K562 (cell line): Measurements from ENCODE around the gene LDB1. TPM values are rescaled to one million over a fixed set of nuclear protein-coding genes. Genes with fewer than 3 reads are reported as not detected.

ENCODE experiments used
- CHD4 ChIP-seq: fragments of 200-600 bp; sonication (generic); IDR thresholded peaks from 3 replicates; pipeline ENCODE4 v1.6.1; 2012; ENCODE audit warnings: low read depth, mild to moderate bottlenecking, mixed read lengths, low read length, inconsistent platforms; ENCODE audit not compliant: insufficient read depth, insufficient replicate concordance, poor library complexity, severe bottlenecking
- COPS2 ChIP-seq: fragments of 450-650 bp; conservative IDR thresholded peaks from 2 replicates; pipeline ENCODE4 v1.6.1; 2016; ENCODE audit warnings: mild to moderate bottlenecking, moderate library complexity
- CTBP1 ChIP-seq: fragments of 450-650 bp; IDR thresholded peaks from 2 replicates; pipeline ENCODE4 v1.6.1; 2016; ENCODE audit warnings: borderline replicate concordance
- E2F6 ChIP-seq, 2 experiments: IDR thresholded peaks; 2 replicates each; pipeline ENCODE4 v1.6.1; 2011; ENCODE audit warnings: borderline replicate concordance in 1 of 2, control low read depth in 1 of 2, low read depth in 1 of 2, low read length in 1 of 2, mild to moderate bottlenecking in 1 of 2, mixed read lengths in 1 of 2, moderate library complexity in 1 of 2; ENCODE audit not compliant: insufficient read depth in 1 of 2, insufficient read length in 1 of 2, poor library complexity in 1 of 2, severe bottlenecking in 1 of 2; ENCODE audit errors: extremely low read depth in 1 of 2
- ELK1 ChIP-seq: sonication (generic); formaldehyde crosslinking; IDR thresholded peaks from 2 replicates; pipeline ENCODE4 v1.8.1; 2022; ENCODE audit warnings: missing genetic modification reagents
- EP400 ChIP-seq: fragments of 450-650 bp; IDR thresholded peaks from 2 replicates; pipeline ENCODE4 v1.6.1; 2017; ENCODE audit warnings: antibody characterized with exemption, mild to moderate bottlenecking, moderate library complexity
- HDGF ChIP-seq: fragments of 450-650 bp; IDR thresholded peaks from 2 replicates; pipeline ENCODE4 v1.6.1; 2016
- HNRNPH1 ChIP-seq: fragments of 200-400 bp; formaldehyde crosslinking; optimal IDR thresholded peaks from 2 replicates; pipeline ENCODE3; 2017; ENCODE audit warnings: low read depth, mild to moderate bottlenecking, low read length, moderate library complexity
- HSF4 ChIP-seq: fragments of 250-450 bp; sonication (Bioruptor Pico); IDR thresholded peaks from 2 replicates; pipeline ENCODE4 v2.1.2; 2022; ENCODE audit warnings: mild to moderate bottlenecking, moderate library complexity, borderline replicate concordance
- L3MBTL2 ChIP-seq: fragments of 450-650 bp; IDR thresholded peaks from 2 replicates; pipeline ENCODE4 v1.6.1; 2016; ENCODE audit warnings: mild to moderate bottlenecking, moderate library complexity
- MNT ChIP-seq, 2 experiments: fragments of 450-650 bp; conservative IDR thresholded peaks; 2 replicates each; pipeline ENCODE4 v1.6.1; 2017; ENCODE audit warnings: mild to moderate bottlenecking in 2 of 2, moderate library complexity in 2 of 2
- RBBP5 ChIP-seq: fragments of 200-600 bp; sonication (generic); IDR thresholded peaks from 2 replicates; pipeline ENCODE4 v1.6.1; 2012; ENCODE audit warnings: borderline replicate concordance, mild to moderate bottlenecking, low read length, control low read depth, inconsistent platforms; ENCODE audit not compliant: insufficient read depth, poor library complexity, severe bottlenecking
- RBM14 ChIP-seq: fragments of 200-400 bp; formaldehyde crosslinking; IDR thresholded peaks from 2 replicates; pipeline ENCODE4 v1.6.1; 2018; ENCODE audit warnings: low read depth, mild to moderate bottlenecking, low read length, moderate library complexity, borderline replicate concordance; ENCODE audit not compliant: insufficient read depth
- RFX1 ChIP-seq: fragments of 450-650 bp; IDR thresholded peaks from 2 replicates; pipeline ENCODE4 v1.6.1; 2016; ENCODE audit warnings: mild to moderate bottlenecking, moderate library complexity
- ZFP36 ChIP-seq: fragments of 150-350 bp; IDR thresholded peaks from 2 replicates; pipeline ENCODE4 v1.6.1; 2018; ENCODE audit warnings: low read length, low read depth; ENCODE audit not compliant: partially characterized antibody
- ZNF212 ChIP-seq: fragments of 450-650 bp; formaldehyde crosslinking; IDR thresholded peaks from 2 replicates; pipeline ENCODE4 v1.4.0; 2020; ENCODE audit warnings: mild to moderate bottlenecking
- ZNF23 ChIP-seq: fragments of 250-450 bp; sonication (Bioruptor Pico); IDR thresholded peaks from 2 replicates; pipeline ENCODE4 v1.4.0; 2020; ENCODE audit warnings: mild to moderate bottlenecking
- ZNF655 ChIP-seq: fragments of 250-450 bp; sonication (Bioruptor Pico); IDR thresholded peaks from 2 replicates; pipeline ENCODE4 v1.5.0; 2021
- ZSCAN32 ChIP-seq: fragments of 450-650 bp; formaldehyde crosslinking; IDR thresholded peaks from 2 replicates; pipeline ENCODE4 v1.4.0; 2020; ENCODE audit warnings: mild to moderate bottlenecking, moderate library complexity
- polyA plus RNA-seq, 8 experiments: library from polyadenylated mRNA; depleted of rRNA in 4 of 8; stranded (reverse) in 5 of 8; unstranded in 3 of 8; fragments of >200 nt; fragmentation: Nextera tagmentation in 2 of 8; fragmentation: Illumina TruSeq in 1 of 8; extraction: Ambion mirVana in 2 of 8; extraction: Trizol in 1 of 8; gene quantifications; 2 replicates each; pipeline versions ENCODE4 v1.2.1 to v1.2.3, GENCODE V29; 2011 to 2014; ENCODE audit warnings: inconsistent platforms in 1 of 8, missing spikeins in 1 of 8
- total RNA-seq, 7 experiments: library from RNA; depleted of rRNA in 6 of 7; stranded (reverse); fragments of >200 nt in 6 of 7; fragmentation: Illumina TruSeq in 2 of 7; extraction: Trizol in 2 of 7; gene quantifications; 2 replicates each; pipeline versions ENCODE4 v1.2.1 to v1.2.3, GENCODE V29; 2011 to 2021; ENCODE audit warnings: low replicate concordance in 1 of 7
- TF ChIP-seq, protein P1 (sequence below): fragments of 450-650 bp; IDR thresholded peaks from 2 replicates; pipeline ENCODE4 v1.6.1; 2016; ENCODE audit warnings: borderline replicate concordance

The LDB1 gene
- total and polyA plus RNA-seq, 9 of the 15 experiments (the other 6 are each of a cell fraction or from before 2014, with no cell fraction given), result 1.9 to 137 (median 105) TPM

DNA sequence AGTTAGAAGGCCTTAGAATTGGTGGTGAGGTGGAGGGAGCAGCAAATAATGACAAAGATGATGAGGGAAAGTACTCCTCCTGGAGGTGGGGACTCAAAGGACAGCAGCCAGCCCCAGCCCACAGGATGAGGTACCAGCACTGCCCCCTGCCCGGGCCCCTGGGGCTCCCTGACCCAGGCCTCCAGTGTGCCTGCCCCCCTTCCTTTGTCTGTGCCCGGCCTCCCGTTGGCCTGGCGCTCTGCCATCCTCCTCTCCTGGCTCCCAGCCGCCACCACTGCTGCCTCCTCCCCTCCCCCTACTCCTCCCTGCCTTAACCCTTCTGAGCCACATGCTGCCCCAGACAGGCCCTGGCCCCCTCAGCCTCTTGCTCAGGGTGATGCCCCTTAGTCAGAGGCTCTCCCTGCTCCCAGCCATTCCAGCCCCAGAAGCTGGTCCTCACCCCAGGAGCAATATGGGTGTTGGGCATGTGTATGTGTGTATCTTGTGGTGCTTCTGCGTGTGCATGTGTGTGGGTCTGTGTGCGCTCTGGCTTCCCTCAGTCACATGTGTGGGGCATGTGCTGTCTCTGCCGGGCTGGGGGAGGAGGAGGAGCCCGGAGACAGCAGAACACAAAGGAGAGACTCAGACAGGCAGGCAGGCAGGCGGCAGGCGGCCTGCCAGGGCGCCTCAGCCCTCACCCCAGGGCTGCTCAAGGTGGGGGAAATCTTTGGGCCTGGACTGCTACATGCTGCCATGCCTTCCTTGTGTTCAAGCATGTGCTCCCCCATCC, 2.6 kb downstream of the LDB1 start (continued):
- TF ChIP-seq, protein P1, sequence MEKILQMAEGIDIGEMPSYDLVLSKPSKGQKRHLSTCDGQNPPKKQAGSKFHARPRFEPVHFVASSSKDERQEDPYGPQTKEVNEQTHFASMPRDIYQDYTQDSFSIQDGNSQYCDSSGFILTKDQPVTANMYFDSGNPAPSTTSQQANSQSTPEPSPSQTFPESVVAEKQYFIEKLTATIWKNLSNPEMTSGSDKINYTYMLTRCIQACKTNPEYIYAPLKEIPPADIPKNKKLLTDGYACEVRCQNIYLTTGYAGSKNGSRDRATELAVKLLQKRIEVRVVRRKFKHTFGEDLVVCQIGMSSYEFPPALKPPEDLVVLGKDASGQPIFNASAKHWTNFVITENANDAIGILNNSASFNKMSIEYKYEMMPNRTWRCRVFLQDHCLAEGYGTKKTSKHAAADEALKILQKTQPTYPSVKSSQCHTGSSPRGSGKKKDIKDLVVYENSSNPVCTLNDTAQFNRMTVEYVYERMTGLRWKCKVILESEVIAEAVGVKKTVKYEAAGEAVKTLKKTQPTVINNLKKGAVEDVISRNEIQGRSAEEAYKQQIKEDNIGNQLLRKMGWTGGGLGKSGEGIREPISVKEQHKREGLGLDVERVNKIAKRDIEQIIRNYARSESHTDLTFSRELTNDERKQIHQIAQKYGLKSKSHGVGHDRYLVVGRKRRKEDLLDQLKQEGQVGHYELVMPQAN, result peak; percentile 80
- TF ChIP-seq RBM14 (no peak), RFX1 (no peak), ZNF655 (CRISPR knock-in tag) (no peak), COPS2 (no peak), ZNF212 (CRISPR knock-in tag) (no peak), ELK1 (CRISPR knock-in tag) (no peak), CTBP1 (0 out of 2 replicates have a peak, but pooled peaks have one; percentile 20), MNT (conservative IDR thresholded peaks at IDR 0.05) (peak; percentile 70 to 89), CHD4 (no peak), HNRNPH1 (no peak), ZFP36 (no peak), RBBP5 (peak; percentile 17), HDGF (0 out of 2 replicates have a peak, but pooled peaks have one; percentile 73), L3MBTL2 (peak; percentile 39; the same call in 1 of the 2 replicates), HSF4 (CRISPR knock-in tag) (no peak), ZNF23 (CRISPR knock-in tag) (no peak), ZSCAN32 (CRISPR knock-in tag) (no peak), E2F6 (IDR thresholded peaks at IDR 0.05; ENCODE audit: borderline replicate concordance in 1 of 2, extremely low read depth in 1 of 2, insufficient read depth in 1 of 2, insufficient read length in 1 of 2, low read depth in 1 of 2, low read length in 1 of 2, poor library complexity in 1 of 2, severe bottlenecking in 1 of 2) (peak; percentile 19 to 35), EP400 (peak; percentile 77; the same call in 1 of the 2 replicates)
